ENCODE results near the gene ALDH7A1. TPM values are rescaled to one million over a fixed set of nuclear protein-coding genes. Genes with fewer than 3 reads are reported as not detected.

The ALDH7A1 gene
- total RNA-seq, 1 donor from 2014 or later, result 90.6 TPM

GRCh38 chr5:126613941-126614592, 19.0 kb upstream of the ALDH7A1 start:
- TF ChIP-seq, protein P1, sequence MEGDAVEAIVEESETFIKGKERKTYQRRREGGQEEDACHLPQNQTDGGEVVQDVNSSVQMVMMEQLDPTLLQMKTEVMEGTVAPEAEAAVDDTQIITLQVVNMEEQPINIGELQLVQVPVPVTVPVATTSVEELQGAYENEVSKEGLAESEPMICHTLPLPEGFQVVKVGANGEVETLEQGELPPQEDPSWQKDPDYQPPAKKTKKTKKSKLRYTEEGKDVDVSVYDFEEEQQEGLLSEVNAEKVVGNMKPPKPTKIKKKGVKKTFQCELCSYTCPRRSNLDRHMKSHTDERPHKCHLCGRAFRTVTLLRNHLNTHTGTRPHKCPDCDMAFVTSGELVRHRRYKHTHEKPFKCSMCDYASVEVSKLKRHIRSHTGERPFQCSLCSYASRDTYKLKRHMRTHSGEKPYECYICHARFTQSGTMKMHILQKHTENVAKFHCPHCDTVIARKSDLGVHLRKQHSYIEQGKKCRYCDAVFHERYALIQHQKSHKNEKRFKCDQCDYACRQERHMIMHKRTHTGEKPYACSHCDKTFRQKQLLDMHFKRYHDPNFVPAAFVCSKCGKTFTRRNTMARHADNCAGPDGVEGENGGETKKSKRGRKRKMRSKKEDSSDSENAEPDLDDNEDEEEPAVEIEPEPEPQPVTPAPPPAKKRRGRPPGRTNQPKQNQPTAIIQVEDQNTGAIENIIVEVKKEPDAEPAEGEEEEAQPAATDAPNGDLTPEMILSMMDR (IDR thresholded peaks at IDR 0.05; ENCODE audit: insufficient read depth, low read depth, low read length), result no peak
- no peak for TF ChIP-seq EZH2 (IDR thresholded peaks at IDR 0.05; ENCODE audit: insufficient read depth, low read length)
- Mint-ChIP-seq H3K4me3 (ENCODE audit: unreplicated experiment) (no peak overlapping the region), H3K4me1 (ENCODE audit: low read depth, unreplicated experiment) (no peaks in the 10 kb centered on the region), H3K9me3 (ENCODE audit: unreplicated experiment) (no peaks in the 10 kb centered on the region), H3K36me3 (ENCODE audit: low read depth, unreplicated experiment) (peaks cover 5% of the 10 kb centered on the region), H3K27ac (ENCODE audit: unreplicated experiment) (no peak overlapping the region), H3K27me3 (ENCODE audit: low read depth, unreplicated experiment) (no peaks in the 10 kb centered on the region)
- H3K36me3 ChIP-seq (ENCODE audit: insufficient read depth, low read length), result peaks cover 27% of the 10 kb centered on the region
- H3K4me3 ChIP-seq (ENCODE audit: insufficient read depth, low read depth, low read length), result no peak overlapping the region
- no peaks in the 10 kb centered on the region for H3K4me1 ChIP-seq (ENCODE audit: insufficient read depth, low read length)
- H3K9me3 ChIP-seq (ENCODE audit: insufficient read depth, low read depth, low read length), result no peaks in the 10 kb centered on the region
- H3K9ac ChIP-seq (ENCODE audit: low read length), result no peak overlapping the region
- no peak overlapping the region for H3K4me2 ChIP-seq (ENCODE audit: low read length)
- no peak overlapping the region for H3K27ac ChIP-seq (ENCODE audit: low read depth, low read length)
- H3K27me3 ChIP-seq (ENCODE audit: insufficient read depth, low read length), result no peaks in the 10 kb centered on the region
- peaks cover 88% of the 10 kb centered on the region for H3K79me2 ChIP-seq (ENCODE audit: insufficient read depth, low read length)
- no peak overlapping the region for H2AFZ ChIP-seq (ENCODE audit: low read depth, low read length)
- DNase-seq (ENCODE audit: low read depth) (no peak), FAIRE-seq (no peak)
- peaks cover 40% of the 10 kb centered on the region for H4K20me1 ChIP-seq (ENCODE audit: insufficient read depth, low read length)

- H3K4me1 ChIP-seq (ENCODE audit: insufficient read depth, low read length), result no peaks in the 10 kb centered on the region
- H3K27ac ChIP-seq (ENCODE audit: low read depth, low read length), result no peak overlapping the region
- H3K9me3 Mint-ChIP-seq (ENCODE audit: unreplicated experiment), result no peaks in the 10 kb centered on the region
- peaks cover 22% of the 10 kb centered on the region for H3K36me3 ChIP-seq (ENCODE audit: insufficient read depth, low read length)
- H3K9me3 ChIP-seq (ENCODE audit: insufficient read depth, low read depth, low read length), result no peaks in the 10 kb centered on the region
- H2AFZ ChIP-seq (ENCODE audit: low read depth, low read length), result no peak overlapping the region
- no peaks in the 10 kb centered on the region for H3K27me3 ChIP-seq (ENCODE audit: insufficient read depth, low read length)
- TF ChIP-seq EZH2 (IDR thresholded peaks at IDR 0.05; ENCODE audit: insufficient read depth, low read length), result no peak
- TF ChIP-seq, protein P1 (IDR thresholded peaks at IDR 0.05; ENCODE audit: insufficient read depth, low read depth, low read length), result no peak
- FAIRE-seq, result no peak
- no peak overlapping the region for H3K27ac Mint-ChIP-seq (ENCODE audit: unreplicated experiment)
- peaks cover 12% of the 10 kb centered on the region for H3K36me3 Mint-ChIP-seq (ENCODE audit: low read depth, unreplicated experiment)
- peaks cover 4% of the 10 kb centered on the region for H3K4me1 Mint-ChIP-seq (ENCODE audit: low read depth, unreplicated experiment)
- H3K4me2 ChIP-seq (ENCODE audit: low read length), result no peak overlapping the region
- H3K4me3 Mint-ChIP-seq (ENCODE audit: unreplicated experiment), result no peak overlapping the region
- no peak for DNase-seq (ENCODE audit: low read depth)
- H3K4me3 ChIP-seq (ENCODE audit: insufficient read depth, low read depth, low read length), result no peak overlapping the region
- H3K27me3 Mint-ChIP-seq (ENCODE audit: low read depth, unreplicated experiment), result no peaks in the 10 kb centered on the region
- peaks cover 94% of the 10 kb centered on the region for H3K79me2 ChIP-seq (ENCODE audit: insufficient read depth, low read length)
- peaks cover 44% of the 10 kb centered on the region for H4K20me1 ChIP-seq (ENCODE audit: insufficient read depth, low read length)
- no peak overlapping the region for H3K9ac ChIP-seq (ENCODE audit: low read length)
Observed at GRCh38 chr5:126610616-126611015, 15.6 kb upstream of the ALDH7A1 start.

DNA sequence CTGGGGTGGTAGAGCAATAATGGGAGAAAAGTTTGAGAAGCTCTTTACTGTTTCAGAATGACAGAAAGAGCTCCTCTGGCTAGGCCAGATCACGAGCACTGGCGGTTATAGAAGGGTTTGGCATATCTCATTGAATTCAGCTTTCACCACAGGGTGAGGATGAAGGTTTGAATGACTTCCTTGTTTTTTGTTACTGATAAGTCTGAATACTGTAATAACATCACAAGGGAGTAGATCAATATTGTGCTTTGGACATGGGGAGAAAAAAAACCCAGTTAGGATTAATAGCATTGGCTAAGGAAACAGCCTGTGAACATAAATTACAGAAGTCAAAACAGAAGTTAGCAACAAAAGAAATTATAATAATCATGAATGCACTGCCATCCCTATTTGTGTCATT, 15.1 kb upstream of the ALDH7A1 start:
- Mint-ChIP-seq H3K36me3 (ENCODE audit: low read depth, unreplicated experiment) (peaks cover 9% of the 10 kb centered on the region), H3K27me3 (ENCODE audit: low read depth, unreplicated experiment) (no peaks in the 10 kb centered on the region)
- H3K36me3 ChIP-seq (ENCODE audit: insufficient read depth, low read length), result peaks cover 26% of the 10 kb centered on the region

More for the DNA sequence above, 15.1 kb upstream of the ALDH7A1 start:
- Mint-ChIP-seq H3K4me1 (ENCODE audit: low read depth, unreplicated experiment) (peaks cover 4% of the 10 kb centered on the region), H3K9me3 (ENCODE audit: unreplicated experiment) (no peaks in the 10 kb centered on the region), H3K4me3 (ENCODE audit: unreplicated experiment) (no peak overlapping the region), H3K27ac (ENCODE audit: unreplicated experiment) (no peak overlapping the region)
- Histone ChIP-seq H3K27me3 (ENCODE audit: insufficient read depth, low read length) (no peaks in the 10 kb centered on the region), H3K79me2 (ENCODE audit: insufficient read depth, low read length) (peaks cover 94% of the 10 kb centered on the region), H4K20me1 (ENCODE audit: insufficient read depth, low read length) (peaks cover 44% of the 10 kb centered on the region), H3K4me2 (ENCODE audit: low read length) (no peak overlapping the region), H3K9me3 (ENCODE audit: insufficient read depth, low read depth, low read length) (no peaks in the 10 kb centered on the region), H3K4me3 (ENCODE audit: insufficient read depth, low read depth, low read length) (no peak overlapping the region), H3K9ac (ENCODE audit: low read length) (no peak overlapping the region), H3K27ac (ENCODE audit: low read depth, low read length) (no peak overlapping the region), H2AFZ (ENCODE audit: low read depth, low read length) (no peak overlapping the region), H3K4me1 (ENCODE audit: insufficient read depth, low read length) (no peaks in the 10 kb centered on the region)
- no peak for DNase-seq (ENCODE audit: low read depth)
- no peak for TF ChIP-seq EZH2 (IDR thresholded peaks at IDR 0.05; ENCODE audit: insufficient read depth, low read length)
- TF ChIP-seq, protein P1 (IDR thresholded peaks at IDR 0.05; ENCODE audit: insufficient read depth, low read depth, low read length), result no peak
- no peak for FAIRE-seq

Measured in astrocyte (in vitro differentiated cells and primary cell).